Measurements from ENCODE around the gene MTMR2. TPM values are rescaled to one million over a fixed set of nuclear protein-coding genes. Genes with fewer than 3 reads are reported as not detected.
A peak's percentile ranks its signal among the peaks of the same experiment; 100 is the strongest.

The MTMR2 gene
- total and polyA plus RNA-seq, 3 donors from 2014 or later = 49.9 to 70.7 (median 55.5) TPM

DNA sequence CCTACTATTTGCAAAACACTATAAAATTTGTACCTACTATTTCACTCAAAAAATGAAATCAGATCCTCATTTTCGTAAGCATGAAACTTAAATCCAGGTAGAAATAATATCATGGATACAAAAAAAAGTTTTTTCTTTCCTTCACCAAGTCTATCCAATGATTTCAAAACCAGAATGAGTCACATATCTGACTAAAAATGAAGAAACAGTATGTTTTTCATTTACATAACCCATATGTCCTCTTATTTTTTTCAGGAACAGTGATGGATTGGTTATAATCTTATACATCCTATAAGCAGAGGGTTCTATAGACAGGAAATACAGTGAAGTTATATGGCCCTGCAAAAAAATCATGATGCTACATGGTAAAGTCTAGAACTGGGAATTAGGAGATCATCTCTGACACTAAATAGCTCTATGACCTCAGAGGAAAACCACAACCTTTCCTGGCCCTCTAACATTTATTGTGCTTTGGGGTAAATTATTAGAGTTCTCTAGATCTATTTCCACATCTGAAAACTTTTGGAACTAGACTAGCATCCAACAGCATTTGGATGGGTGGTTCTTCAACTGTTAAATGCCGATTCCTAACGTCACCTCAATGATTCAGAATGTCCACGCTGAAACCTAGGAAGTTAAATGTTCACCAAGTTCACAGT is 10.9 kb downstream of the MTMR2 start:
- WGBS, 2 donors = 92 to 98% methylated on average over 4 of the region's 4 CpGs
- intact Hi-C loops (cut with DNase I; ENCODE audit: low total_unique reads) = no loop called here
- Histone ChIP-seq H3K9me3 (no peaks in the 10 kb centered on the region), H3K4me3 (no peak overlapping the region), H3K27ac (peak overlapping the region in 1 of 2 donors; percentile 18), H3K4me1 (peaks cover 16% of the 10 kb centered on the region), H3K27me3 (no peaks in the 10 kb centered on the region), H3K36me3 (ENCODE audit: low read depth, missing control alignments) (no peaks in the 10 kb centered on the region)
- no peak for DNase-seq
- no peak for TF ChIP-seq POLR2A (IDR thresholded peaks at IDR 0.05)
- TF ChIP-seq, protein P1, sequence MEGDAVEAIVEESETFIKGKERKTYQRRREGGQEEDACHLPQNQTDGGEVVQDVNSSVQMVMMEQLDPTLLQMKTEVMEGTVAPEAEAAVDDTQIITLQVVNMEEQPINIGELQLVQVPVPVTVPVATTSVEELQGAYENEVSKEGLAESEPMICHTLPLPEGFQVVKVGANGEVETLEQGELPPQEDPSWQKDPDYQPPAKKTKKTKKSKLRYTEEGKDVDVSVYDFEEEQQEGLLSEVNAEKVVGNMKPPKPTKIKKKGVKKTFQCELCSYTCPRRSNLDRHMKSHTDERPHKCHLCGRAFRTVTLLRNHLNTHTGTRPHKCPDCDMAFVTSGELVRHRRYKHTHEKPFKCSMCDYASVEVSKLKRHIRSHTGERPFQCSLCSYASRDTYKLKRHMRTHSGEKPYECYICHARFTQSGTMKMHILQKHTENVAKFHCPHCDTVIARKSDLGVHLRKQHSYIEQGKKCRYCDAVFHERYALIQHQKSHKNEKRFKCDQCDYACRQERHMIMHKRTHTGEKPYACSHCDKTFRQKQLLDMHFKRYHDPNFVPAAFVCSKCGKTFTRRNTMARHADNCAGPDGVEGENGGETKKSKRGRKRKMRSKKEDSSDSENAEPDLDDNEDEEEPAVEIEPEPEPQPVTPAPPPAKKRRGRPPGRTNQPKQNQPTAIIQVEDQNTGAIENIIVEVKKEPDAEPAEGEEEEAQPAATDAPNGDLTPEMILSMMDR (IDR thresholded peaks at IDR 0.05) = no peak

DNA sequence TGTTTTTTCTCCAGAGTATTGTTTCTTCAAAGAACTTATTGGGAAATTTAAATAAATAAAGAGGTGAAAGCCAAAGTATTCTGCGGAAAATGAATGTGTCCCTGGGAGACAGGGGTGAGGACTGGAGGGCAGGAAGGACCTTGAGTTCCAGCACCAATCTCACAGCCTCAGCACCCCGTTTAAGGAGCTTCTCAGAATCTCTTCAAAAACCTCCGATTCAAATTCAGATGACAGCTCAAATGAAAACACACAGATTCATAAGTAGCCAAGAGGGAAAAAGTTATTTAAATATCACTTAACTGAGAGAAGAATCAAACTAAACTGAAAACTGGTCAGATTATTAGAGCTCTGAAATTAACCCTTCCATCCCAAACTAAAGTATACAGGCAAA is 12.5 kb downstream of the MTMR2 start:
- intact Hi-C loops (cut with DNase I; ENCODE audit: low total_unique reads) = no loop called here
- H3K9me3 ChIP-seq = no peaks in the 10 kb centered on the region
- peaks cover 16% of the 10 kb centered on the region for H3K4me1 ChIP-seq
- H3K27ac ChIP-seq = no peak overlapping the region
- no peak for TF ChIP-seq POLR2A (IDR thresholded peaks at IDR 0.05)
- TF ChIP-seq, protein P1 (IDR thresholded peaks at IDR 0.05) = no peak
- no peak overlapping the region for H3K4me3 ChIP-seq
- WGBS, 2 donors = 66 to 73% methylated on average over 3 of the region's 3 CpGs
- DNase-seq = no peak
- no peaks in the 10 kb centered on the region for H3K27me3 ChIP-seq
- H3K36me3 ChIP-seq (ENCODE audit: low read depth, missing control alignments) = no peaks in the 10 kb centered on the region

DNA sequence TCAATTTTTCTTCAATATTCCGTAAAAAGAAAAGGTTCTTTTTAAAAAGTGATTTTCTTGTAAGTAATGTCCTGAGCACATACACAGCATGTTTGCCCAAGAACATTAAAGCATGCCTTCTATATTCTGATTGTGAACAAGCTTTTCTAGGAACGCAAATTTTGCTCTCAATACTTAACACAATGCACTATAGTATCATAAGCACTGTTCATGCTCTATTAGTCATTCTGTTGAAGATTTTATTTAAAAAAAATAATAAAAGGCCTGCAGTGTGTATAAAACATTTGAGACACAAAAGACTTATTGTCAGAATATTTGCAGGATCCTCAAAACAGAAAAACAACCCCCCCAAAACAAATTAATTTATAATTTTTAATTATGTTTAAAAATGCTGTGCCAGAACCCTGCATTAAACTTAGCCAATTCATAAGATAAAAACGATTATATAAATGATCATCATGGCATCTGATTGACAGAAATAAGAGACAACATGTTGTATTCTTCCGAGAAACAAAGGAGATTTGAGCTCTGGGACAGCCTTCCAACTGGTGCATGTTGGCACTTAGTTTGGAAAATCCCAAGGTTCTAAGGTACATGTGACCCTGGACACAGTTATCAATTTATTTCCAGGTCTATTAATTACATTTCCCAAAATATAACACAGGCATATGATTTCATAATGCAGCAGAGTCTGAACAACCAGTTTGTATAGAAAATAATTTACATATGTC is 13.1 kb downstream of the MTMR2 start:
- no peak for DNase-seq

DNA sequence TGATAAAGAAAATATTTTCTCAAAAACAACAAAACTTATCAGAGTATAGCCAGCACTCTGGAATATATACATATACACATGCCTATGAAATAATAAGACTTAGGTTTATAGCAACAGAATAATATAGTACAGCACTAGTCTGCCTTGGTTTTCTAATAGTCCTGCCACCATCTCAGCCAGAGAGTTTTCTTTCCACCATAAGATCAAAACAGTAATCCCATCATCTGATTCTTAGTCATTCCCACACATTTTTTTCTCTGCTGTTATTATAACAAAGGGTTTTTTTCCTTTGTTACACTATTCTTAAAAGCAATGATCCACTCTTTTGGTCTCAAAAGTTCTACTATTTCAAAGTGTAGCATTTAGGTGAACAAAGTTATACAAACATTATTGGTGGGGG is 15.1 kb downstream of the MTMR2 start:
- Histone ChIP-seq H3K27ac (no peak overlapping the region), H3K9me3 (no peaks in the 10 kb centered on the region), H3K36me3 (ENCODE audit: low read depth, missing control alignments) (no peaks in the 10 kb centered on the region), H3K27me3 (no peaks in the 10 kb centered on the region), H3K4me1 (peaks cover 8% of the 10 kb centered on the region), H3K4me3 (no peak overlapping the region)
- no peak for DNase-seq
- intact Hi-C loops (cut with DNase I; ENCODE audit: low total_unique reads) = no loop called here
- TF ChIP-seq POLR2A (IDR thresholded peaks at IDR 0.05) = no peak
- TF ChIP-seq, protein P1 (IDR thresholded peaks at IDR 0.05) = no peak

More for the DNA sequence above, 13.1 kb downstream of the MTMR2 start:
- H3K27me3 ChIP-seq = no peaks in the 10 kb centered on the region
- no peaks in the 10 kb centered on the region for H3K36me3 ChIP-seq (ENCODE audit: low read depth, missing control alignments)
- no peak overlapping the region for H3K4me3 ChIP-seq
- TF ChIP-seq, protein P1 (IDR thresholded peaks at IDR 0.05) = no peak
- TF ChIP-seq POLR2A (IDR thresholded peaks at IDR 0.05) = no peak
- H3K9me3 ChIP-seq = no peaks in the 10 kb centered on the region
- H3K4me1 ChIP-seq = peaks cover 16% of the 10 kb centered on the region
- 87% methylated on average over 4 of the region's 4 CpGs for WGBS, 2 donors
- no peak overlapping the region for H3K27ac ChIP-seq
- intact Hi-C loops (cut with DNase I; ENCODE audit: low total_unique reads) = no loop called here
